Nephron (organoid): ENCODE measurements around the gene OR1S1.

ENCODE experiments used
- H3K27ac Mint-ChIP-seq, 3 experiments: 2 replicates each; pipeline ENCODE4 v1.8.0; 2020; ENCODE audit warnings: mixed read lengths in 3 of 3, mild to moderate bottlenecking in 2 of 3, moderate library complexity in 1 of 3
- H3K27me3 Mint-ChIP-seq: 2 replicates; pipeline ENCODE4 v1.8.0; 2021; ENCODE audit warnings: low read depth, mild to moderate bottlenecking, moderate library complexity, mixed read lengths
- H3K36me3 Mint-ChIP-seq: 2 replicates; pipeline ENCODE4 v1.8.0; 2020; ENCODE audit warnings: low read depth, mixed read lengths
- H3K4me1 Mint-ChIP-seq: 2 replicates; pipeline ENCODE4 v1.8.0; 2020; ENCODE audit warnings: mixed read lengths
- H3K4me3 Mint-ChIP-seq, 3 experiments: 2 replicates each; pipeline ENCODE4 v1.8.0; 2020; ENCODE audit warnings: mild to moderate bottlenecking in 3 of 3, mixed read lengths in 3 of 3, moderate library complexity in 2 of 3
- H3K9me3 Mint-ChIP-seq: 2 replicates; pipeline ENCODE4 v1.8.0; 2020; ENCODE audit warnings: mixed read lengths
- CTCF ChIP-seq, 3 experiments: fragments of 200-600 bp; sonication (generic); IDR thresholded peaks; one replicate each; pipeline ENCODE4 v1.5.0; 2021; ENCODE audit warnings: antibody characterized with exemption in 3 of 3; ENCODE audit not compliant: unreplicated experiment in 3 of 3

The OR1S1 gene

GRCh38 chr11:58199271-58199670, 13.2 kb upstream of the OR1S1 start:
- no peaks in the 10 kb centered on the region for H3K36me3 Mint-ChIP-seq
- TF ChIP-seq CTCF (IDR thresholded peaks at IDR 0.05; ENCODE audit: unreplicated experiment in 3 of 3), result no peak
- no peak overlapping the region for H3K27ac Mint-ChIP-seq
- no peaks in the 10 kb centered on the region for H3K4me1 Mint-ChIP-seq
- peaks cover 4% of the 10 kb centered on the region for H3K9me3 Mint-ChIP-seq
- no peak overlapping the region for H3K4me3 Mint-ChIP-seq
- no peaks in the 10 kb centered on the region for H3K27me3 Mint-ChIP-seq

GRCh38 chr11:58204042-58204441, 8.5 kb upstream of the OR1S1 start, which contains the start of gene OR1S2:
TSS of gene OR1S2 (minus strand) at chr11:58204142. CDS start at chr11:58204142, 0 bp downstream.
- Mint-ChIP-seq H3K27me3 (no peaks in the 10 kb centered on the region), H3K36me3 (no peaks in the 10 kb centered on the region), H3K27ac (no peak within 1 kb of the TSS), H3K4me1 (no peaks in the 10 kb centered on the region), H3K4me3 (no peak within 1 kb of the TSS), H3K9me3 (peaks cover 1% of the 10 kb centered on the region)
- TF ChIP-seq CTCF (IDR thresholded peaks at IDR 0.05; ENCODE audit: unreplicated experiment in 3 of 3), result no peak

GRCh38 chr11:58216476-58216875, 4.0 kb downstream of the OR1S1 start:
- Mint-ChIP-seq H3K36me3 (no peaks in the 10 kb centered on the region), H3K4me1 (no peaks in the 10 kb centered on the region), H3K27me3 (no peaks in the 10 kb centered on the region), H3K9me3 (no peaks in the 10 kb centered on the region), H3K27ac (no peak overlapping the region), H3K4me3 (no peak overlapping the region)
- TF ChIP-seq CTCF (IDR thresholded peaks at IDR 0.05; ENCODE audit: unreplicated experiment in 3 of 3), result no peak

GRCh38 chr11:58222721-58223120, 10.2 kb downstream of the OR1S1 start:
- Mint-ChIP-seq H3K9me3 (no peaks in the 10 kb centered on the region), H3K27ac (no peak overlapping the region), H3K27me3 (peaks cover 5% of the 10 kb centered on the region), H3K4me1 (no peaks in the 10 kb centered on the region), H3K4me3 (no peak overlapping the region), H3K36me3 (no peaks in the 10 kb centered on the region)
- TF ChIP-seq CTCF (IDR thresholded peaks at IDR 0.05; ENCODE audit: unreplicated experiment in 3 of 3), result no peak

GRCh38 chr11:58227956-58228615, 15.6 kb downstream of the OR1S1 start:
- H3K27me3 Mint-ChIP-seq, result peaks cover 12% of the 10 kb centered on the region
- H3K9me3 Mint-ChIP-seq, result no peaks in the 10 kb centered on the region

More at GRCh38 chr11:58227956-58228615, 15.6 kb downstream of the OR1S1 start:
- H3K4me3 Mint-ChIP-seq, result no peak overlapping the region
- TF ChIP-seq CTCF (IDR thresholded peaks at IDR 0.05; ENCODE audit: unreplicated experiment in 3 of 3), result no peak
- H3K27ac Mint-ChIP-seq, result no peak overlapping the region
- H3K4me1 Mint-ChIP-seq, result no peaks in the 10 kb centered on the region
- no peaks in the 10 kb centered on the region for H3K36me3 Mint-ChIP-seq
